Gastroesophageal sphincter (tissue), 3 donors: ENCODE data around the gene TRABD.

Experiments used
- CTCF ChIP-seq, 4 experiments: fragments of 200-600 bp in 2 of 4; fragments of 450-650 bp in 2 of 4; sonication (generic) in 1 of 4; IDR thresholded peaks; one replicate each; pipeline ENCODE4 v1.5.1; 2017 to 2019; ENCODE audit warnings: antibody characterized with exemption in 4 of 4, mild to moderate bottlenecking in 2 of 4, moderate library complexity in 2 of 4
- POLR2A ChIP-seq, 2 donors: fragments of 450-650 bp; IDR thresholded peaks; one replicate each; pipeline ENCODE4 v1.6.1; 2017; ENCODE audit warnings: antibody characterized with exemption in 2 of 2, mild to moderate bottlenecking in 2 of 2, moderate library complexity in 1 of 2

GRCh38 chr22:50201191-50202129 is 15.7 kb downstream of the TRABD start:
- TF ChIP-seq POLR2A (IDR thresholded peaks at IDR 0.05) (no peak), CTCF (IDR thresholded peaks at IDR 0.05) (no peak)
